ENCODE measurements around the gene MEF2D.

DNA sequence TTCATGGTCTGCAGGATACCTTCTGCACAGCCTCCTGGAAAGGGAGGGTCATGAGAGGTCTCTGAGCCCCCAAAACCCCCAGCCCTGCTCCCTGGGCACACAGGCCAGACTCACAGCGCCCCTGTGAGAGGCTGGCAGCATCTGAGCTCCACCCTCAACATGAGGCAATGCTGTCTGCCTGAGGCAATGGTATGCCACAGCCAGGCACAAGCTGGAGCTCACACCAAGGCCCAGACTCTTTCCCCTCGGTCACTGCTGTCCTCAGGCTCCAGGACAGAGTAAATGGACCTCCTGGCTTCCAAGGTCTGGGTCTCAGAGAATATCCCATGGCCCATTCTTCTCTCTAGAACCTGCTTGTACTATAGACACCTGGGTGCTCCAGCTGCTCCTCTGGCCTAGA is 17.2 kb downstream of the MEF2D start:
- TF ChIP-seq, protein P1, sequence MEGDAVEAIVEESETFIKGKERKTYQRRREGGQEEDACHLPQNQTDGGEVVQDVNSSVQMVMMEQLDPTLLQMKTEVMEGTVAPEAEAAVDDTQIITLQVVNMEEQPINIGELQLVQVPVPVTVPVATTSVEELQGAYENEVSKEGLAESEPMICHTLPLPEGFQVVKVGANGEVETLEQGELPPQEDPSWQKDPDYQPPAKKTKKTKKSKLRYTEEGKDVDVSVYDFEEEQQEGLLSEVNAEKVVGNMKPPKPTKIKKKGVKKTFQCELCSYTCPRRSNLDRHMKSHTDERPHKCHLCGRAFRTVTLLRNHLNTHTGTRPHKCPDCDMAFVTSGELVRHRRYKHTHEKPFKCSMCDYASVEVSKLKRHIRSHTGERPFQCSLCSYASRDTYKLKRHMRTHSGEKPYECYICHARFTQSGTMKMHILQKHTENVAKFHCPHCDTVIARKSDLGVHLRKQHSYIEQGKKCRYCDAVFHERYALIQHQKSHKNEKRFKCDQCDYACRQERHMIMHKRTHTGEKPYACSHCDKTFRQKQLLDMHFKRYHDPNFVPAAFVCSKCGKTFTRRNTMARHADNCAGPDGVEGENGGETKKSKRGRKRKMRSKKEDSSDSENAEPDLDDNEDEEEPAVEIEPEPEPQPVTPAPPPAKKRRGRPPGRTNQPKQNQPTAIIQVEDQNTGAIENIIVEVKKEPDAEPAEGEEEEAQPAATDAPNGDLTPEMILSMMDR (IDR thresholded peaks at IDR 0.05), result no peak
- TF ChIP-seq POLR2A (IDR thresholded peaks at IDR 0.05), result no peak

Measured in adrenal gland (tissue), 5 donors.